Gastroesophageal sphincter (tissue), 3 donors: ENCODE measurements around the gene SH3RF3.

Experiments
- EP300 ChIP-seq: sonication (generic); formaldehyde crosslinking; IDR thresholded peaks from one replicate; pipeline ENCODE4 v1.6.1; 2017; ENCODE audit warnings: antibody characterized with exemption, mild to moderate bottlenecking
- TF ChIP-seq, protein P1 (sequence below), 4 experiments: fragments of 200-600 bp in 2 of 4; fragments of 450-650 bp in 2 of 4; sonication (generic) in 1 of 4; IDR thresholded peaks; one replicate each; pipeline ENCODE4 v1.5.1; 2017 to 2019; ENCODE audit warnings: antibody characterized with exemption in 4 of 4, mild to moderate bottlenecking in 2 of 4, moderate library complexity in 2 of 4

DNA sequence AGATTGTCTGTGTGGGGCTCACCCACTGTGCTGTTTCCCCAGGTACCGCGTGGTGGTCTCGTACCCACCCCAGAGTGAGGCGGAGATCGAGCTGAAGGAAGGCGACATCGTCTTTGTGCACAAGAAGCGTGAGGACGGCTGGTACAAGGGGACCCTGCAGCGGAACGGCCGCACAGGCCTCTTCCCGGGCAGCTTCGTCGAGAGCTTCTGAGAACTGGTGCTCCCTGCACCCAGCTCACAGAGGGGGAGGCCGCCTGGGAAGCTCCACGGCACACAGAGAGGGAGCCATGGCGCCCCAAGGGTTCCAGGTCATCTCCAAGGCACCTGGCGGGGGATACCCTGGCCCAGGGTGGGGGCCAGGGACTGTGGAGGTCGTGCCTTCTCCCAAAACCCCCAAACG is 372.5 kb downstream of the SH3RF3 start:
- TF ChIP-seq, protein P1, sequence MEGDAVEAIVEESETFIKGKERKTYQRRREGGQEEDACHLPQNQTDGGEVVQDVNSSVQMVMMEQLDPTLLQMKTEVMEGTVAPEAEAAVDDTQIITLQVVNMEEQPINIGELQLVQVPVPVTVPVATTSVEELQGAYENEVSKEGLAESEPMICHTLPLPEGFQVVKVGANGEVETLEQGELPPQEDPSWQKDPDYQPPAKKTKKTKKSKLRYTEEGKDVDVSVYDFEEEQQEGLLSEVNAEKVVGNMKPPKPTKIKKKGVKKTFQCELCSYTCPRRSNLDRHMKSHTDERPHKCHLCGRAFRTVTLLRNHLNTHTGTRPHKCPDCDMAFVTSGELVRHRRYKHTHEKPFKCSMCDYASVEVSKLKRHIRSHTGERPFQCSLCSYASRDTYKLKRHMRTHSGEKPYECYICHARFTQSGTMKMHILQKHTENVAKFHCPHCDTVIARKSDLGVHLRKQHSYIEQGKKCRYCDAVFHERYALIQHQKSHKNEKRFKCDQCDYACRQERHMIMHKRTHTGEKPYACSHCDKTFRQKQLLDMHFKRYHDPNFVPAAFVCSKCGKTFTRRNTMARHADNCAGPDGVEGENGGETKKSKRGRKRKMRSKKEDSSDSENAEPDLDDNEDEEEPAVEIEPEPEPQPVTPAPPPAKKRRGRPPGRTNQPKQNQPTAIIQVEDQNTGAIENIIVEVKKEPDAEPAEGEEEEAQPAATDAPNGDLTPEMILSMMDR (IDR thresholded peaks at IDR 0.05), result no peak
- no peak for TF ChIP-seq EP300
